C4-2B (cell line): Measurements from ENCODE around the gene SCGB3A2.

Experiments
- H3K27ac ChIP-seq: fragments of 450-650 bp; 2 replicates; pipeline ENCODE4 v1.5.1; 2017
- CTCF ChIP-seq: fragments of 450-650 bp; conservative IDR thresholded peaks from 2 replicates; pipeline ENCODE4 v1.5.1; 2017; ENCODE audit warnings: mild to moderate bottlenecking
- ZFX ChIP-seq: fragments of 450-650 bp; IDR thresholded peaks from 2 replicates; pipeline ENCODE4 v1.6.1; 2017

The SCGB3A2 gene

GRCh38 chr5:147844846-147845245 is 33.7 kb upstream of the SCGB3A2 start:
- no peak overlapping the region for H3K27ac ChIP-seq
- TF ChIP-seq CTCF: no peak
- TF ChIP-seq ZFX: no peak

GRCh38 chr5:147845618-147846017 is 32.9 kb upstream of the SCGB3A2 start:
- TF ChIP-seq ZFX: no peak
- no peak for TF ChIP-seq CTCF
- H3K27ac ChIP-seq: no peak overlapping the region

- H3K27ac ChIP-seq: no peak overlapping the region
- no peak for TF ChIP-seq ZFX
Observed at GRCh38 chr5:147849226-147849625, 29.3 kb upstream of the SCGB3A2 start.

- no peak overlapping the region for H3K27ac ChIP-seq
- TF ChIP-seq CTCF: no peak
- no peak for TF ChIP-seq ZFX
Observed at GRCh38 chr5:147851578-147851977, 26.9 kb upstream of the SCGB3A2 start.

- TF ChIP-seq CTCF (no peak), ZFX (no peak)
Observed at GRCh38 chr5:147852365-147852764, 26.1 kb upstream of the SCGB3A2 start.

GRCh38 chr5:147853372-147853987 is 25.0 kb upstream of the SCGB3A2 start:
- no peak for TF ChIP-seq CTCF

More at GRCh38 chr5:147852365-147852764, 26.1 kb upstream of the SCGB3A2 start:
- no peak overlapping the region for H3K27ac ChIP-seq

GRCh38 chr5:147854331-147854730 is 24.2 kb upstream of the SCGB3A2 start:
- no peak overlapping the region for H3K27ac ChIP-seq
- TF ChIP-seq CTCF: no peak
- no peak for TF ChIP-seq ZFX

More at GRCh38 chr5:147853372-147853987, 25.0 kb upstream of the SCGB3A2 start:
- no peak overlapping the region for H3K27ac ChIP-seq
